ENCODE results near the gene MCTP1. TPM values are rescaled to one million over a fixed set of nuclear protein-coding genes. Genes with fewer than 3 reads are reported as not detected.

Gene MCTP1
- total RNA-seq, 1 donor from 2014 or later, result 3.7 TPM

- no peaks in the 10 kb centered on the region for H3K27me3 ChIP-seq
- H3K27ac ChIP-seq, result no peak overlapping the region
- H2AFZ ChIP-seq (replicated peaks), result no peak overlapping the region
- no peaks in the 10 kb centered on the region for H3K27me3 Mint-ChIP-seq (ENCODE audit: insufficient read depth, low read depth)
- H3K9me3 Mint-ChIP-seq, result no peaks in the 10 kb centered on the region
- no peaks in the 10 kb centered on the region for H3K9me3 ChIP-seq (ENCODE audit: low read depth)
- peaks cover 51% of the 10 kb centered on the region for H3K4me1 Mint-ChIP-seq
- H3K36me3 Mint-ChIP-seq, result peaks cover 10% of the 10 kb centered on the region
- H3K4me3 Mint-ChIP-seq, result no peak overlapping the region
- H3K79me2 ChIP-seq (ENCODE audit: low read depth), result no peaks in the 10 kb centered on the region
- no peak for DNase-seq (ENCODE audit: low spot score)
- H4K20me1 ChIP-seq (ENCODE audit: low read depth), result no peaks in the 10 kb centered on the region
- peaks cover 10% of the 10 kb centered on the region for H3K36me3 ChIP-seq
- H3K27ac Mint-ChIP-seq, result peak overlapping the region; percentile 3
- no peaks in the 10 kb centered on the region for H3K4me1 ChIP-seq
- H3F3A ChIP-seq (ENCODE audit: low read depth), result no peaks in the 10 kb centered on the region
- H3K4me2 ChIP-seq, result no peak overlapping the region
- no peak overlapping the region for H3K9ac ChIP-seq
- no peak for TF ChIP-seq EZH2 (IDR thresholded peaks at IDR 0.05)
- no peak for TF ChIP-seq CTCF (IDR thresholded peaks at IDR 0.05)
- TF ChIP-seq EZH2phosphoT487 (IDR thresholded peaks at IDR 0.05), result no peak
- no peak overlapping the region for H3K4me3 ChIP-seq
Observed at GRCh38 chr5:94689908-94690307, 595.0 kb downstream of the MCTP1 start.

DNA sequence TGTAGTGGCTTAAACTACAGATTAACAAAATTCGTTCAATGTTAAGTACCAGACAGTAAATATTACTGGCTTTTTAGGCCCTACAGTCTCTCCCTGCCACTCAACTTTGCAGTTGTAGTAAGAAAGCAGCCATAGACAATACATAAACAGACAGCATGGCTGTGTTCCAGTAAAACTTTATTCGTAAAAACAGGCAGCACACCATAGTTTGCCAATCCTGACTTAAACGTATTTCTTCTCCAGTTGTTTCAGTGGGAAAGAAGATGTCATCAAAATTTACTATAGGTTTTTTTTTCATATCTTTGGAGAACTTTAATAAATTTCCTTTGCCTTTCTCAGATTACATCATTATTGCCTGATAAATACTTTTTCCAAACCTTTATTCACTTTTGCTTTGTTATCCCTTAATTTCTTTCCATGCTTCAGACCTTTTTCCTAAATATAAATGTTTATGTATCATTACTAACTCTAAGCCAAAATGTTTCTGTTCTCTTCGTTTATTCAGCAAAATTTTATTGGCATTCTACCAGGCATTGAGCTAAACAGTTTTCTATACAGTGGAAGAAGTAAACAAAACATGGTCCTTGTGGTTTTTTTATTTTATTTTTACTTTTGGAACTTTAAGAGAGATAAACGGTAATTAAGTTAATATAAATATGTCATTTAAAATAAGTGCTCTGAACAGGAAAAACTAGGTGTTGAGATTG, 601.9 kb downstream of the MCTP1 start:
- no peak for TF ChIP-seq CTCF (IDR thresholded peaks at IDR 0.05)
- TF ChIP-seq EZH2 (IDR thresholded peaks at IDR 0.05), result no peak
- TF ChIP-seq EZH2phosphoT487 (IDR thresholded peaks at IDR 0.05), result no peak
- H3K27me3 Mint-ChIP-seq (ENCODE audit: insufficient read depth, low read depth), result peaks cover 2% of the 10 kb centered on the region
- H3K79me2 ChIP-seq (ENCODE audit: low read depth), result no peaks in the 10 kb centered on the region
- no peaks in the 10 kb centered on the region for H3K9me3 ChIP-seq (ENCODE audit: low read depth)
- H3K27ac Mint-ChIP-seq, result no peak overlapping the region
- no peak overlapping the region for H3K4me3 Mint-ChIP-seq
- H3K4me2 ChIP-seq, result no peak overlapping the region
- peaks cover 32% of the 10 kb centered on the region for H3K36me3 Mint-ChIP-seq
- H4K20me1 ChIP-seq (ENCODE audit: low read depth), result no peaks in the 10 kb centered on the region
- H3F3A ChIP-seq (ENCODE audit: low read depth), result no peaks in the 10 kb centered on the region
- H3K9me3 Mint-ChIP-seq, result no peaks in the 10 kb centered on the region
- no peaks in the 10 kb centered on the region for H3K27me3 ChIP-seq
- H3K4me1 ChIP-seq, result no peaks in the 10 kb centered on the region
- H3K4me3 ChIP-seq, result no peak overlapping the region
- no peak overlapping the region for H2AFZ ChIP-seq (replicated peaks)
- no peak for DNase-seq (ENCODE audit: low spot score)
- H3K4me1 Mint-ChIP-seq, result peaks cover 8% of the 10 kb centered on the region
- H3K36me3 ChIP-seq, result no peaks in the 10 kb centered on the region
- H3K27ac ChIP-seq, result no peak overlapping the region
- H3K9ac ChIP-seq, result no peak overlapping the region

GRCh38 chr5:94675965-94676618, 608.8 kb downstream of the MCTP1 start:
- Histone ChIP-seq H3K27me3 (no peaks in the 10 kb centered on the region), H3K4me3 (no peak overlapping the region), H3K79me2 (ENCODE audit: low read depth) (no peaks in the 10 kb centered on the region), H4K20me1 (ENCODE audit: low read depth) (no peaks in the 10 kb centered on the region), H3K9me3 (ENCODE audit: low read depth) (no peaks in the 10 kb centered on the region), H3K27ac (no peak overlapping the region), H3K4me2 (no peak overlapping the region), H3K9ac (no peak overlapping the region), H3K4me1 (no peaks in the 10 kb centered on the region), H2AFZ (replicated peaks) (no peak overlapping the region), H3F3A (ENCODE audit: low read depth) (no peaks in the 10 kb centered on the region), H3K36me3 (peaks cover 15% of the 10 kb centered on the region)
- TF ChIP-seq CTCF (IDR thresholded peaks at IDR 0.05), result no peak
- no peak for TF ChIP-seq EZH2 (IDR thresholded peaks at IDR 0.05)
- no peak for TF ChIP-seq EZH2phosphoT487 (IDR thresholded peaks at IDR 0.05)
- Mint-ChIP-seq H3K27me3 (ENCODE audit: insufficient read depth, low read depth) (no peaks in the 10 kb centered on the region), H3K9me3 (no peaks in the 10 kb centered on the region), H3K4me1 (peaks cover 3% of the 10 kb centered on the region), H3K27ac (no peak overlapping the region), H3K36me3 (peaks cover 7% of the 10 kb centered on the region), H3K4me3 (no peak overlapping the region)
- no peak for DNase-seq (ENCODE audit: low spot score)

All from neural progenitor cell (in vitro differentiated cells).